KMS-11 (cell line): ENCODE results near the gene GOSR1.
"Not testable (repeated sequence)": the region's sequence is repeated elsewhere in the genome, so short reads cannot be mapped to it uniquely, and the experiment has no call there.

Experiments used
- H2AFZ ChIP-seq: fragments of 200-600 bp; sonication (generic); 2 replicates; pipeline ENCODE4 v1.6.1; 2016; ENCODE audit warnings: antibody characterized with exemption, mixed run types, low read depth
- H3K27ac ChIP-seq: fragments of 200-600 bp; sonication (generic); 2 replicates; pipeline ENCODE4 v1.6.1; 2016; ENCODE audit warnings: mild to moderate bottlenecking, mixed run types
- H3K27me3 ChIP-seq: fragments of 200-600 bp; sonication (generic); 2 replicates; pipeline ENCODE4 v1.6.1; 2017; ENCODE audit warnings: mild to moderate bottlenecking, low read depth, mixed run types, moderate library complexity; ENCODE audit not compliant: insufficient read depth
- H3K36me3 ChIP-seq: fragments of 200-600 bp; sonication (generic); 2 replicates; pipeline ENCODE4 v1.6.1; 2017; ENCODE audit warnings: mild to moderate bottlenecking, mixed run types; ENCODE audit not compliant: insufficient read depth
- H3K4me1 ChIP-seq: fragments of 200-600 bp; sonication (generic); 2 replicates; pipeline ENCODE4 v1.6.1; 2016; ENCODE audit warnings: mild to moderate bottlenecking, low read depth, mixed run types; ENCODE audit not compliant: poor library complexity, severe bottlenecking
- H3K4me2 ChIP-seq: fragments of 200-600 bp; sonication (generic); 2 replicates; pipeline ENCODE4 v1.7.0; 2016; ENCODE audit warnings: mild to moderate bottlenecking, mixed run types
- H3K4me3 ChIP-seq: fragments of 200-600 bp; sonication (generic); IDR thresholded peaks from 2 replicates; pipeline ENCODE4 v1.6.1; 2017; ENCODE audit warnings: low read depth, low read length, mixed read lengths; ENCODE audit not compliant: insufficient read depth
- H3K79me2 ChIP-seq: fragments of 200-600 bp; sonication (generic); 2 replicates; pipeline ENCODE4 v1.6.1; 2016; ENCODE audit warnings: low read depth, mixed run types; ENCODE audit not compliant: insufficient read depth
- H3K9ac ChIP-seq: fragments of 200-600 bp; sonication (generic); 2 replicates; pipeline ENCODE4 v1.6.1; 2016; ENCODE audit warnings: mild to moderate bottlenecking, mixed run types
- H4K20me1 ChIP-seq: fragments of 200-600 bp; sonication (generic); 2 replicates; pipeline ENCODE4 v1.6.1; 2016; ENCODE audit warnings: mild to moderate bottlenecking, mixed run types; ENCODE audit not compliant: insufficient read depth
- CTCF ChIP-seq: fragments of 200-600 bp; sonication (generic); conservative IDR thresholded peaks from 2 replicates; pipeline ENCODE4 v1.6.1; 2017; ENCODE audit warnings: low read depth, mild to moderate bottlenecking, antibody characterized with exemption, low read length, moderate library complexity, mixed read lengths

GOSR1 gene

GRCh38 chr17:30436729-30437128 lies 40.5 kb upstream of the GOSR1 start:
- Histone ChIP-seq H3K27ac (no peak overlapping the region), H3K36me3 (no peaks in the 10 kb centered on the region), H3K9ac (no peak overlapping the region), H3K4me1 (peaks cover 7% of the 10 kb centered on the region), H3K27me3 (no peaks in the 10 kb centered on the region), H3K4me3 (no peak overlapping the region), H4K20me1 (no peaks in the 10 kb centered on the region), H3K79me2 (no peaks in the 10 kb centered on the region), H3K4me2 (no peak overlapping the region), H2AFZ (no peak overlapping the region)
- TF ChIP-seq CTCF = no peak

- Histone ChIP-seq H3K36me3 (no peaks in the 10 kb centered on the region), H3K79me2 (no peaks in the 10 kb centered on the region), H3K4me3 (no peak overlapping the region), H3K4me1 (no peaks in the 10 kb centered on the region), H3K9ac (no peak overlapping the region), H3K27me3 (no peaks in the 10 kb centered on the region), H3K27ac (no peak overlapping the region), H3K4me2 (no peak overlapping the region), H2AFZ (no peak overlapping the region), H4K20me1 (no peaks in the 10 kb centered on the region)
- no peak for TF ChIP-seq CTCF
These were observed 33.5 kb upstream of the GOSR1 start for GRCh38 chr17:30443721-30444120.

GRCh38 chr17:30446640-30447039 lies 30.6 kb upstream of the GOSR1 start:
- H3K36me3 ChIP-seq, H3K9ac ChIP-seq, H3K79me2 ChIP-seq, H3K4me1 ChIP-seq, H3K4me3 ChIP-seq, H3K4me2 ChIP-seq, H2AFZ ChIP-seq, H4K20me1 ChIP-seq, H3K27me3 ChIP-seq, H3K27ac ChIP-seq: not testable (repeated sequence)

GRCh38 chr17:30449480-30449879 lies 27.7 kb upstream of the GOSR1 start:
- no peaks in the 10 kb centered on the region for H3K36me3 ChIP-seq
- no peaks in the 10 kb centered on the region for H3K27me3 ChIP-seq
- H3K79me2 ChIP-seq = no peaks in the 10 kb centered on the region
- H3K27ac ChIP-seq = no peak overlapping the region
- H2AFZ ChIP-seq = no peak overlapping the region
- TF ChIP-seq CTCF = no peak
- H3K9ac ChIP-seq = no peak overlapping the region
- H3K4me1 ChIP-seq = no peaks in the 10 kb centered on the region
- H4K20me1 ChIP-seq = no peaks in the 10 kb centered on the region
- no peak overlapping the region for H3K4me3 ChIP-seq
- no peak overlapping the region for H3K4me2 ChIP-seq

GRCh38 chr17:30450125-30451027 lies 26.8 kb upstream of the GOSR1 start:
- Histone ChIP-seq H3K36me3 (no peaks in the 10 kb centered on the region), H3K4me1 (no peaks in the 10 kb centered on the region), H3K4me2 (no peak overlapping the region), H2AFZ (no peak overlapping the region), H4K20me1 (no peaks in the 10 kb centered on the region), H3K79me2 (no peaks in the 10 kb centered on the region), H3K4me3 (no peak overlapping the region), H3K9ac (no peak overlapping the region), H3K27ac (no peak overlapping the region), H3K27me3 (no peaks in the 10 kb centered on the region)
- TF ChIP-seq CTCF = no peak
